HG02840 (cell line): Measurements from ENCODE around the gene GPRC5B.

ENCODE experiments used
- ATAC-seq: cut with Tn5 transposase; IDR thresholded peaks from one replicate; pipeline ENCODE4 v1.9.1; 2021; ENCODE audit warnings: mild to moderate bottlenecking, moderate library complexity, moderate number of reproducible peaks; ENCODE audit not compliant: unreplicated experiment, low FRiP score

GPRC5B gene

GRCh38 chr16:19850131-19850817 is 34.4 kb downstream of the GPRC5B start:
- ATAC-seq = no peak

GRCh38 chr16:19848756-19849155 is 35.9 kb downstream of the GPRC5B start:
- ATAC-seq = no peak

- ATAC-seq = no peak
These were observed 38.2 kb downstream of the GPRC5B start for GRCh38 chr16:19846436-19846835.

DNA sequence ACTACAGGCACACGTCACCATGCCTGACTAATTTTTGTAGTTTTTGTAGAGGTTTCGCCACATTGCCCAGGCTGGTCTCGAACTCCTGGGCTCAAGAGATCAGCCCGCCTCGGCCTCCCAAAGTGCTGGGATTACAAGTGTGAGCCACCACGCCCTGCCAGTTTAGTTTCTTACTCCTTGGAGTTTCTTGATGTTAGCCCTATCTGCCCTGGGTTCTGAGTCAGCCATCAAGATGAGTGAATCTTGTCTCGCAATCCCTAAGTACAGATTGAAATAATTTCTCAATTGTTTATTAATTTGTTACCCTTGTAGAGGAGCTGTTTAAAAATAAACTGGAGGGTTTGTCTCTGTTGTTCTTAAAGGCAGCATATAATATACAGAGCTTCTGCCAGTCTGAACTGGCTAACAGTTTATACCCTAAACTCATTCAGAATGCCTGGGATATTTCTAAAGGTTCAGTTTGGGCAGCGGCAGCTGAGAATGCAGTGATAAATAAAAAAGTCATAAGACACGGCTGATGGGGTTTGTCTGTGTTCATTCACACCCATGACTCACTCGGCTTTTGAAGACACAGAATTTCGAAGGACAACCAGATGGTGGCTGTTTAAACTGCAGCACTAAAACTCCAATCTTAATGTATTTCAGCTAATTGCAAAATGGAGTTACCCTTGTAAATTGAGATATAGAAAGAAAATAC is 39.6 kb downstream of the GPRC5B start:
- no peak for ATAC-seq

DNA sequence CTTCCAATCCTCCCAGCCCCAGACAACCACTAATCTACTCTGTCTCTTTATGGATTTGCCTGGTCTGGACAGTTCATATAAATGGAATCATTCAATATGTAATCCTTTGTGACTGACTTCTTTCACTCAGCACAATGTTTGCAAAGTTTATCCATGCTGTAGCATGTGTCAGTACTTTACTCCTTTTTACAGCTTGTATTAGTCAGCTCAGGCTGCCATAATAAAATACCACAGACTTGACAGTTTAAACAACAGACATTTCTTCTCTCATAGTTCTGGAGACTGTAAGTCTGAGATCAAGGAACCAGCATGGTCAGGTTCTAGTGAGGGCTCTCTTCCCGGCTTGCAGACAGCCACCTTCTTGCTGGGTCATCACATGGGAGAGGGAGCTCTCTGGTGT is 41.3 kb downstream of the GPRC5B start:
- no peak for ATAC-seq

DNA sequence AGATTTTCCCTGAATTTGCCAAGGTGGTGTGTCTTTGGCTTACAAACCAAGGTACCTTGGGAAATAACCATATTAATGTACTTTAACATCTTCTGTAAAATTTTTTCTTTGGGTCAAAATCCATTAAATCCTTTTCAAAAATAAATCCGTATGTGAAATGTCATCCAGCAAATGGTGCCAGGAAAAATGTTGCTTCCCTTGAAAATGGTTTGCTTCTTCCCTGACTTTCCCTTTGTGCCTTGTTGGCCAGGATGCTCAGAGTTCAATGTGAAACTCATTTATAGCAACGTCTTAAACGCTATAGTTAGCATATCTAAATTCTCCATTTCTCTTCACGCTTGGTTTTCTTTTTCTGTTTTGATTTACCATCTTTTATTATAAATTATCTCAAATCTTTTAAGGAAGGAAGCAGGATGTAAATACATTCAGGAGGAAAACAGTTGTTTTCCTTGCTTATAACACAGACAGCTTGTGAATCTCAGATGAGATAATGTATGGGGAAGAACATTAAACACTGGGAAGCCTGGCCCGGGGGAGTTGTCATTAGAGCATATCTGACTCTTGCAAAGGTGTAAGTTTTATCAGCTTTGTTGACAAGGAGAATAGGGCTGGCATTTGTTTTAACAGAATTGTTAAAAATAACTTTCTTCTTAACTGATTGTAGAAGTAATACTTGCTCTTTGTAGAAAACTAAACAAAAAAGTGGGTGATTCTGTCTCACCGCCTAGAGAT is 42.1 kb downstream of the GPRC5B start:
- ATAC-seq = no peak

- no peak for ATAC-seq
These were observed 43.5 kb downstream of the GPRC5B start for GRCh38 chr16:19841184-19841583.

DNA sequence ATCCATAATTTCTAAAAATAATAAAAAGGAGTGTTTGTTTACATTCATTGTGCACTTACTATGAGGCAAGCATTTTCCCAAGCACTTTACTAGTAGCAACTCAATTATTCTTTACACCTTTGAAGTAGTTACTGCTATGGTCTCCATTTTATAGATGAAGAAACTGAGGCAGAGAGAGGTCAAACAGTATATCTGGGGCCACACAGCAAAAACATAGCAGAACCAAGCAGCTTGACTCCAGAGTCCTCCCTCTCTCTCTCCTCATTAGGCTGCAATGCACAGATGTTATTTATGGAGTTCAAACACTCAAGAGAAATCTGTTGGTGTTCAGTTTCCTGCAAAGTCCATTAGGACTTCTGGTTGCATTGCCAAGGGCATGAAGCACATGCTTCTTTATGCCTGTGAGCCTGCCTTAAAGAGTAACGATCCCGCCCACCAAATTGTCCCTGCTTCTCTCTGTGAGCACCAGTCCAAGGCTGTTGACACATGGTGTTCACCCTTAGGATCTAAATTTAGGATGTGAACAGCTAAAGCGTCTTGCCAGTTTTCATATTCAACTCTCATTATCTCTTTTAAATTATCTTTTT is 44.0 kb downstream of the GPRC5B start:
- ATAC-seq = no peak

GRCh38 chr16:19837984-19838707 is 46.5 kb downstream of the GPRC5B start:
- ATAC-seq = no peak

GRCh38 chr16:19837331-19837980 is 47.2 kb downstream of the GPRC5B start:
- ATAC-seq = no peak

GRCh38 chr16:19835968-19836421 is 48.7 kb downstream of the GPRC5B start:
- no peak for ATAC-seq

DNA sequence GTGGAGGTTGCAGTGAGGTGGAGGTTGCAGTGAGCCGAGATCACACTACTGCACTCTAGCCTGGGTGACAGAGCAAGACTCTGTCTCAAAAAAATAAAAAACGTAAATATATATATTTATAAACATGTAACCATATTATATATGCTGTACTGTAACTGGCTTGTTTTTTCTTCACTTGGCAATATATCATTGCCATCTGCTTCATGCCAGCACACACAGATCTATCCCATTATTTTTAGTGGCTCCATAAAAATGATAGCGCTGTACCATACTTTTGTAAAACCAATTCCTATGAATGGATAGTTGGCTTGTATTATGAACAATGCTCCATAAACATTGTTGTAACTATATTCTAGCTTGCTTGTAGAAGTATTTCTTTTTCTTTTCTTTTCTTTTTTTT is 49.5 kb downstream of the GPRC5B start:
- ATAC-seq = no peak

- ATAC-seq = no peak
These were observed 51.1 kb downstream of the GPRC5B start for GRCh38 chr16:19833581-19833980.

DNA sequence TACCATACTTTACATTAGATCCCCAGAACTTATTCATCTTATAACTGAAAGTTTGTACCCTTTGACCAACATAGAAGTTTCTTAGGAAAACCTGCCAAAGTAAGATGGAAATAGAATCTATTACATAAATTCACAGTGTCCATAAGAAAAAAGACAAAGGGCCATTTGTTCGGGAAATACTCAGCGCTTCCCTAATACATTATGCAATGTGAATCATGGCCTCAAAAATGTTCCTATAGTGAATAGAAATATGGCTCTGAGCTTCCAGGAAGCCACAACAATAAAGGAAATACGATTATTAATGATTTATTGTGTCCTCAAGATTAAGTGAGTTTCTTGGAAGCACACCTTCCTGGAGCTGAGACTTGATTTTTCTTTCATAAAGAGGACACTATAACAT is 51.5 kb downstream of the GPRC5B start:
- no peak for ATAC-seq

- no peak for ATAC-seq
These were observed 53.0 kb downstream of the GPRC5B start for GRCh38 chr16:19831678-19832077.

DNA sequence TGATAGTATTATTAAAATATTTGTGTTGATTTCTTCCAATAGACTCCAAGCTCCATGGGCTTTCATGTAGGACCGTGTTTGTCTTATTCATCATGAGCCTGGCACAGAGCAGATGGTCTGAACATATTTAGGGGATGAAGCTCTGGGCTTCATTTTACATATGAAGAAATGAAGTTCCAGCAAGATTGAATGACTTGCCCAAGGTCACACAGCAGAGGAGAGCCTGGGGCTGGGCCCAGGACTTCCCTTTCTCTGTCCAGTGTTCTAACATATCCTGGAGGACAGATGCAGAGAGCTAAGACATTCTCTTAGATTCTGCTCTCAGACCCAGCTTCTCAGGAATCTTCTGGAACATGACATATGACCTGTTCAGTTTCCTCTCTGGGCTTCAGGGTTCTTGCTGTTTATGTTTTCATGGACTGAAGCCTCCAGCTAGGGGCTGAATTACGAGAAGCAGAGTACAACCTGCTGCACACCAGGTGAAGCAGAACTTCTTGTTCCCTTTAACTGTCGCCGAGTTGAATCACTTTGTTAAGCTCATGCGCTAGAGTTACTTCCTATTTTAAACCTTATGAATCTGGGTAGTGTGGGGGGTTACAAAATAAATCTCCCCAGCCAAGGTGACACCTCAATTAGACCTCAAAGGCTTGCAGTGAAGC is 53.6 kb downstream of the GPRC5B start:
- no peak for ATAC-seq

DNA sequence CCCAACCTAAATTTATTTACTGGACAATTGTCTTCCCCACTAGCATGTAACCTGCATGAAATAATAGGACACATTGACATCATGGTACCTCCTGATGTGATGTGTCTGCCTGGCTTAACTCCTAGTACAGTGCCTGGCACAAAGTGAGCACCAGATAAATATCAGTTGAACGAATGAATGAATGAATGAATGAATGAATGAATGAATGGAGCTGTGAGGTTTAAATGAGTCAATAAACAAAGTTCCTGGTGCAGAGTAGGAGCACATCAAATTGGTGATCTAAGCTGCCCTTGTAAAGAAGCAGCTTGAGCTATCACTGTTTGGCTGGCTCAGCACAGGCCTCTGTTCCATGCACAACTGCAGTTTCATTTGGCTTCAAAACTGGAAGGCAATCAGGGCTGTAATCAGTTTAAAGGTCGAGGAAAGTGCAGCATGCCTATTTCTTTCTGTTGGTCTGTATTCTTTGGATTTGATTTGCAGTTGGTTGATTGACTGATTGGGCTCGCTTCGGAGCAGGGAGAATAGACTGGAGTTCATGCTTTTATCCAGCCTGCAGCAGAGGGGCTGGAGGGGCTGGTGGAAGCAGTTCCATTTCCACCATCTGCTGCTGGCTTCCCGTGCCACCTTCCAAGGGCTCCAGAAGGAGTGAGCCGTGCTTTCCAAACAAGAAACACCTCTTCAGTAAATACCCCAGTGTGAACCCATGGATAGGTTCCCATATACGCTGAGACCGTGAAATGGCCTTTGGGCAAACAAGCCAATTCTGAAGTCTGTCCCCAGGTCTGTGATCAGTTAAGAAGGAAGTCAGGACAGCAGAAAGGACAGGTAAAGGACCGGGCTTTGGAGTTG is 54.6 kb downstream of the GPRC5B start:
- no peak for ATAC-seq

- no peak for ATAC-seq
These were observed 60.4 kb downstream of the GPRC5B start for GRCh38 chr16:19824216-19824615.

- no peak for ATAC-seq
These were observed 61.3 kb downstream of the GPRC5B start for GRCh38 chr16:19823322-19823721.
